Stimulated activated CD4-positive, alpha-beta T cell treated with anti-CD3 and anti-CD28 coated beads, Interleukin-2, amount 100 ng/mL, for 24 hours (primary cell): ENCODE measurements around the gene ECM1.
A peak's percentile ranks its signal among the peaks of the same experiment; 100 is the strongest.

ENCODE experiments used
- DNase-seq, 2 donors: peaks; one replicate each; pipeline ENCODE4 v3.0.0-alpha.2; 2020

Gene ECM1

GRCh38 chr1:150546294-150546937 is 38.5 kb downstream of the ECM1 start:
- DNase-seq: no peak

- no peak for DNase-seq
Observed at GRCh38 chr1:150548324-150548631, 40.4 kb downstream of the ECM1 start.

GRCh38 chr1:150548632-150549495 is 41.0 kb downstream of the ECM1 start, which contains the start of gene ADAMTSL4:
TSS of gene ADAMTSL4 (plus strand) at chr1:150549408. CDS start at chr1:150552289, 2,881 bp downstream.
- DNase-seq: peak in 1 of 2 donors; percentile 62

- no peak for DNase-seq
Observed at GRCh38 chr1:150549496-150550221, 41.8 kb downstream of the ECM1 start.

- DNase-seq: no peak
Observed at GRCh38 chr1:150550222-150551050, 42.5 kb downstream of the ECM1 start.

- no peak for DNase-seq
Observed at GRCh38 chr1:150551051-150551783, 43.3 kb downstream of the ECM1 start.

GRCh38 chr1:150551784-150552127 is 43.8 kb downstream of the ECM1 start:
- DNase-seq: no peak

- no peak for DNase-seq
Observed at GRCh38 chr1:150552128-150552910, 44.4 kb downstream of the ECM1 start.

GRCh38 chr1:150552911-150553289 is 45.0 kb downstream of the ECM1 start:
- DNase-seq: no peak

GRCh38 chr1:150553392-150554085 is 45.6 kb downstream of the ECM1 start:
- no peak for DNase-seq

GRCh38 chr1:150554086-150554452 is 46.2 kb downstream of the ECM1 start:
- DNase-seq: no peak

- no peak for DNase-seq
Observed at GRCh38 chr1:150555198-150555970, 47.5 kb downstream of the ECM1 start.

GRCh38 chr1:150555971-150556865 is 48.3 kb downstream of the ECM1 start:
- no peak for DNase-seq

- no peak for DNase-seq
Observed at GRCh38 chr1:150557065-150557600, 49.2 kb downstream of the ECM1 start.

- DNase-seq: no peak
Observed at GRCh38 chr1:150557813-150558212, 49.9 kb downstream of the ECM1 start.

GRCh38 chr1:150558303-150558704 is 50.4 kb downstream of the ECM1 start:
- no peak for DNase-seq

GRCh38 chr1:150558761-150559655 is 51.1 kb downstream of the ECM1 start:
- DNase-seq: no peak

GRCh38 chr1:150559656-150560010 is 51.7 kb downstream of the ECM1 start:
- no peak for DNase-seq
